ENCODE results near the gene ABHD2.
A peak's percentile ranks its signal among the peaks of the same experiment; 100 is the strongest.
"Not testable (repeated sequence)": the region's sequence is repeated elsewhere in the genome, so short reads cannot be mapped to it uniquely, and the experiment has no call there.

ABHD2 gene

GRCh38 chr15:89121414-89121813 is 33.2 kb downstream of the ABHD2 start:
- DNase-seq (ENCODE audit: low spot score) = no peak

GRCh38 chr15:89122505-89123180 is 34.4 kb downstream of the ABHD2 start:
- no peak for DNase-seq (ENCODE audit: low spot score)

GRCh38 chr15:89123181-89123525 is 34.9 kb downstream of the ABHD2 start:
- peak; percentile 39 for DNase-seq (ENCODE audit: low spot score)

- no peak for DNase-seq (ENCODE audit: low spot score)
Observed at GRCh38 chr15:89125088-89125826, 37.0 kb downstream of the ABHD2 start.

GRCh38 chr15:89126009-89126408 is 37.8 kb downstream of the ABHD2 start:
- no peak for DNase-seq (ENCODE audit: low spot score)

GRCh38 chr15:89127054-89127702 is 38.9 kb downstream of the ABHD2 start:
- DNase-seq (ENCODE audit: low spot score) = no peak

- DNase-seq (ENCODE audit: low spot score) = no peak
Observed at GRCh38 chr15:89128320-89129122, 40.3 kb downstream of the ABHD2 start.

- no peak for DNase-seq (ENCODE audit: low spot score)
Observed at GRCh38 chr15:89129123-89129815, 41.0 kb downstream of the ABHD2 start.

- no peak for DNase-seq (ENCODE audit: low spot score)
Observed at GRCh38 chr15:89129816-89130134, 41.5 kb downstream of the ABHD2 start.

GRCh38 chr15:89130201-89130600 is 41.9 kb downstream of the ABHD2 start:
- DNase-seq (ENCODE audit: low spot score) = no peak

- no peak for DNase-seq (ENCODE audit: low spot score)
Observed at GRCh38 chr15:89131731-89132130, 43.5 kb downstream of the ABHD2 start.

GRCh38 chr15:89132611-89133507 is 44.6 kb downstream of the ABHD2 start:
- DNase-seq (ENCODE audit: low spot score) = no peak

GRCh38 chr15:89135387-89136077 is 47.3 kb downstream of the ABHD2 start:
- not testable (repeated sequence) for DNase-seq (ENCODE audit: low spot score)

GRCh38 chr15:89136078-89136806 is 48.0 kb downstream of the ABHD2 start:
- no peak for DNase-seq (ENCODE audit: low spot score)

GRCh38 chr15:89136818-89137772 is 48.8 kb downstream of the ABHD2 start:
- DNase-seq (ENCODE audit: low spot score) = no peak

- DNase-seq (ENCODE audit: low spot score) = no peak
Observed at GRCh38 chr15:89137926-89138325, 49.7 kb downstream of the ABHD2 start.

GRCh38 chr15:89138999-89139612 is 50.9 kb downstream of the ABHD2 start:
- DNase-seq (ENCODE audit: low spot score) = no peak
